ENCODE data around the gene GSG1L.

The GSG1L gene

DNA sequence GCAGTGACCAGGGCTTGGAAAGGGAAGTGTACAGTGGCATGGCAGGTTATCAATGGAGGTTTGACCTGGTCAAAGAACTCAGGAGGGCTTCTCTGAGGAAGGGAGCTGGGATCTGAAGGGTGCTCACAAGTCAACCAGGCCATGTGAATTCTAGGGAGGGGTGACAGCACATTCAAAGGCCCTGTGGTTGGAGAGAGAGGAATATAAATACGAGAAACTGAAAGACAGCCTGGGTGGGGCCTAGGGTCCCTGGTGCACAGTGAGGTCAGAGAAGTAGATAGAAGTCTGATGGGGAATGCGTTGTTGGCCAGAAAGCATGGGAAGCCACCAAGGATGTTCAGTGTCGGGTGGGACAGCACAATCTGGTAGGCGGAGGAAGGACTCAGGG, 302.7 kb downstream of the GSG1L start:
- no peak for DNase-seq (ENCODE audit: low read depth in 1 of 2, low spot score in 1 of 2)
- Histone ChIP-seq H3K4me3 (replicated peaks; ENCODE audit: insufficient read depth, low read length) (no peak overlapping the region), H3K27ac (replicated peaks) (peak overlapping the region; percentile 63; the same call in 1 of the 2 replicates), H3K27me3 (ENCODE audit: insufficient read depth, poor library complexity, severe bottlenecking) (no peaks in the 10 kb centered on the region)
- TF ChIP-seq, protein P1, sequence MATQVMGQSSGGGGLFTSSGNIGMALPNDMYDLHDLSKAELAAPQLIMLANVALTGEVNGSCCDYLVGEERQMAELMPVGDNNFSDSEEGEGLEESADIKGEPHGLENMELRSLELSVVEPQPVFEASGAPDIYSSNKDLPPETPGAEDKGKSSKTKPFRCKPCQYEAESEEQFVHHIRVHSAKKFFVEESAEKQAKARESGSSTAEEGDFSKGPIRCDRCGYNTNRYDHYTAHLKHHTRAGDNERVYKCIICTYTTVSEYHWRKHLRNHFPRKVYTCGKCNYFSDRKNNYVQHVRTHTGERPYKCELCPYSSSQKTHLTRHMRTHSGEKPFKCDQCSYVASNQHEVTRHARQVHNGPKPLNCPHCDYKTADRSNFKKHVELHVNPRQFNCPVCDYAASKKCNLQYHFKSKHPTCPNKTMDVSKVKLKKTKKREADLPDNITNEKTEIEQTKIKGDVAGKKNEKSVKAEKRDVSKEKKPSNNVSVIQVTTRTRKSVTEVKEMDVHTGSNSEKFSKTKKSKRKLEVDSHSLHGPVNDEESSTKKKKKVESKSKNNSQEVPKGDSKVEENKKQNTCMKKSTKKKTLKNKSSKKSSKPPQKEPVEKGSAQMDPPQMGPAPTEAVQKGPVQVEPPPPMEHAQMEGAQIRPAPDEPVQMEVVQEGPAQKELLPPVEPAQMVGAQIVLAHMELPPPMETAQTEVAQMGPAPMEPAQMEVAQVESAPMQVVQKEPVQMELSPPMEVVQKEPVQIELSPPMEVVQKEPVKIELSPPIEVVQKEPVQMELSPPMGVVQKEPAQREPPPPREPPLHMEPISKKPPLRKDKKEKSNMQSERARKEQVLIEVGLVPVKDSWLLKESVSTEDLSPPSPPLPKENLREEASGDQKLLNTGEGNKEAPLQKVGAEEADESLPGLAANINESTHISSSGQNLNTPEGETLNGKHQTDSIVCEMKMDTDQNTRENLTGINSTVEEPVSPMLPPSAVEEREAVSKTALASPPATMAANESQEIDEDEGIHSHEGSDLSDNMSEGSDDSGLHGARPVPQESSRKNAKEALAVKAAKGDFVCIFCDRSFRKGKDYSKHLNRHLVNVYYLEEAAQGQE (IDR thresholded peaks at IDR 0.05; ENCODE audit: insufficient replicate concordance, low read depth), result no peak
- TF ChIP-seq, protein P2, sequence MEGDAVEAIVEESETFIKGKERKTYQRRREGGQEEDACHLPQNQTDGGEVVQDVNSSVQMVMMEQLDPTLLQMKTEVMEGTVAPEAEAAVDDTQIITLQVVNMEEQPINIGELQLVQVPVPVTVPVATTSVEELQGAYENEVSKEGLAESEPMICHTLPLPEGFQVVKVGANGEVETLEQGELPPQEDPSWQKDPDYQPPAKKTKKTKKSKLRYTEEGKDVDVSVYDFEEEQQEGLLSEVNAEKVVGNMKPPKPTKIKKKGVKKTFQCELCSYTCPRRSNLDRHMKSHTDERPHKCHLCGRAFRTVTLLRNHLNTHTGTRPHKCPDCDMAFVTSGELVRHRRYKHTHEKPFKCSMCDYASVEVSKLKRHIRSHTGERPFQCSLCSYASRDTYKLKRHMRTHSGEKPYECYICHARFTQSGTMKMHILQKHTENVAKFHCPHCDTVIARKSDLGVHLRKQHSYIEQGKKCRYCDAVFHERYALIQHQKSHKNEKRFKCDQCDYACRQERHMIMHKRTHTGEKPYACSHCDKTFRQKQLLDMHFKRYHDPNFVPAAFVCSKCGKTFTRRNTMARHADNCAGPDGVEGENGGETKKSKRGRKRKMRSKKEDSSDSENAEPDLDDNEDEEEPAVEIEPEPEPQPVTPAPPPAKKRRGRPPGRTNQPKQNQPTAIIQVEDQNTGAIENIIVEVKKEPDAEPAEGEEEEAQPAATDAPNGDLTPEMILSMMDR (IDR thresholded peaks at IDR 0.05; ENCODE audit: insufficient read depth, low read length), result no peak
- TF ChIP-seq GABPA (IDR thresholded peaks at IDR 0.05; ENCODE audit: low read depth) (no peak), SPI1 (IDR thresholded peaks at IDR 0.05; ENCODE audit: borderline replicate concordance, low read depth) (no peak), POLR2AphosphoS5 (IDR thresholded peaks at IDR 0.05; ENCODE audit: low read depth) (no peak)

DNA sequence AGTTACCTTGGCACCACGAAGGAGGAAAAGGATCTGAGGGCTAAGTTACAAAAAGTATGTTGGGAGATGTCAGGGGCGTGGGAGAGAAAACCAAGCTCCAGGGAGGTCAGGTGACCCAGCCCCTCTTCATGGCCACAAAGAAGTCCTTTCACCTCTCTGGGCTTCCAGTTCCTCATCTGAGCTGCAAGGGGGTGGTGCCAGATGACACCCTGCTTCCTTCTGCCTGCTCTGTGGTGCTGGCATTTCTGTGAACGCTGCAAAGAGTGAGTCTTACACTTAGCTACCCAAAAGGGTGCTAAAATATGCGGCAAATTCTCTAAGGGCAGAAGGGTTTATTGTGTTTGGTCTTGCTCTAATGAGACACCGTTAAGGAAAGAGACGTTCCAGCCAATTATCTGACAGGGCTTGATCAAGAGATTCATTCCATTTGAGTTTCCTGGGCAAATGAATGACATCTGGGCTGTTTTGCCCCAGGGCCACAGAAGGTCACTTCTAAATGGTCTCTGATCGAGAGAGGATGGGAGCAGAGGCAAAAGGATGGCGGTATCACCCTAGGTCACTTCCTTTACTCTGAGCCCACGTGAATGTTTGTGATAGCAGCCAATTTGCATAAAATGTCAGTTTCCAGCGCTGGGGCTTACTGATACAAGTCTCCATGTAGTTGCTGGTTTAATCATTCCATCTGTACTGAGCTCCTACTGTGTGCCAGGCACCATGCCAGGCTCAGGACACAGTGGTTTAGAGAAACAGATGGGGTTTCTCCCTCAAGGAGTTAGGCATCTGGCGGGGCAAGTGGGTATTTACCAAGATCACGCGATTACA, 303.3 kb downstream of the GSG1L start:
- DNase-seq (ENCODE audit: low read depth in 1 of 2, low spot score in 1 of 2), result peak; percentile 74 to 85
- TF ChIP-seq GABPA (IDR thresholded peaks at IDR 0.05; ENCODE audit: low read depth) (no peak), SPI1 (IDR thresholded peaks at IDR 0.05; ENCODE audit: borderline replicate concordance, low read depth) (peak; percentile 90)
- TF ChIP-seq, protein P1 (IDR thresholded peaks at IDR 0.05; ENCODE audit: insufficient replicate concordance, low read depth), result no peak
- Histone ChIP-seq H3K4me3 (replicated peaks; ENCODE audit: insufficient read depth, low read length) (no peak overlapping the region), H3K27me3 (ENCODE audit: insufficient read depth, poor library complexity, severe bottlenecking) (no peaks in the 10 kb centered on the region), H3K27ac (replicated peaks) (peak overlapping the region; percentile 63)

DNA sequence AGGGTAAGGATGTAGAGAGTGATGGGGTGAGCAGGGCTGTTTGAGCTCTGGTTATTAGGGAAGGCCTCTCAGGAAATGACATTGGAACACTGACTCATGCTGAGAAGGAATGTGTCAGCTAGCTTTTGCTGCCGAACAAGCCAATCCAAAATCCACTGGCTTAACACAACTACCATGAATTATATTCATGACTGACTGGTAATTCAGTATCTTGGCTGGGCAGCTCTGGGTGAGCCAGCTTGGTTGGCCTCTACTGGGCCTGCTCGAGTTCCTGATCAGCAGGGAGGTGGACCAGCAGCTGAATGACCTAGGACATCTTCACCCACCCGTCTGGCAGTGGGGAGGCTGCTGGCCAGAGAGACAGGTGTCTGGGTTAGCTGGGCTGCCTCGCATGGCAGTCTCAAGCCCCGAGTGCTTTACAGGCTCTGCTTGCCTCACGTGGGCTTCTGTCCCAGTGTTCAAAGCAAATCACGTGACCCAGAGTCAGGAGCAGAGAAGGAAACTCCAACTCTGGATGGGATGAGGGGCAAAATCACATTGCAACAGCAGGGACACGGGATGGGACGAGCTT, 304.1 kb downstream of the GSG1L start:
- no peak overlapping the region for H3K4me3 ChIP-seq (replicated peaks; ENCODE audit: insufficient read depth, low read length)
- TF ChIP-seq SPI1 (IDR thresholded peaks at IDR 0.05; ENCODE audit: borderline replicate concordance, low read depth), result no peak
- TF ChIP-seq, protein P1 (IDR thresholded peaks at IDR 0.05; ENCODE audit: insufficient replicate concordance, low read depth), result no peak
- no peak for TF ChIP-seq GABPA (IDR thresholded peaks at IDR 0.05; ENCODE audit: low read depth)
- TF ChIP-seq POLR2AphosphoS5 (IDR thresholded peaks at IDR 0.05; ENCODE audit: low read depth), result no peak
- TF ChIP-seq, protein P2 (IDR thresholded peaks at IDR 0.05; ENCODE audit: insufficient read depth, low read length), result no peak
- DNase-seq (ENCODE audit: low read depth in 1 of 2, low spot score in 1 of 2), result no peak

More for the DNA sequence above, 304.1 kb downstream of the GSG1L start:
- Histone ChIP-seq H3K27me3 (ENCODE audit: insufficient read depth, poor library complexity, severe bottlenecking) (no peaks in the 10 kb centered on the region), H3K27ac (replicated peaks) (peak overlapping the region; percentile 63)

Measured in HL-60 (cell line).